ENCODE results near the gene ARSB. TPM values are rescaled to one million over a fixed set of nuclear protein-coding genes. Genes with fewer than 3 reads are reported as not detected.

Gene ARSB
- total RNA-seq, 1 experiment from 2014 or later, result 5.2 TPM

DNA sequence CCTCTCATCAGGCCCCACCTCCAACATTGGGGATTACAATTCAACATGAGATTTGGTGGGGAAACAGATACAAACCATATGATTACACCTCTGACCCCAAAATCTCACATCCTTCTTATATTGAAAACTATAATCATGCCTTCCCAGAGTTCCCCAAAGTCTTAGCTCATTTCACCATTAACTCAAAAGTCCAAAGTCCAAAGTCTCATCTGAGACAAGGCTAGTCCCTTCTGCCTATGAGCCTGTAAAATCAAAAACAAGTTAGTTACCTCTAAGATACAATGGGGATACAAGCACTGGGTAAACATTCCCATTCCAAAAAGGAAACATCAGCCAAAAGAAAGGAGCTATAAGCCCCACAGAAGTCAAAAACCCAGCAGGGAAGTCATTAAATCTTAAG is 26.8 kb upstream of the ARSB start:
- no peak for DNase-seq (ENCODE audit: unreplicated experiment)
- Mint-ChIP-seq H3K9me3 (ENCODE audit: unreplicated experiment) (peaks cover 7% of the 10 kb centered on the region), H3K27me3 (ENCODE audit: insufficient read depth, unreplicated experiment) (peaks cover 23% of the 10 kb centered on the region), H3K4me1 (ENCODE audit: insufficient read depth, unreplicated experiment) (no peaks in the 10 kb centered on the region), H3K27ac (ENCODE audit: low read depth, unreplicated experiment) (no peak overlapping the region), H3K36me3 (ENCODE audit: insufficient read depth, unreplicated experiment) (no peaks in the 10 kb centered on the region), H3K4me3 (ENCODE audit: unreplicated experiment) (no peak overlapping the region)
- TF ChIP-seq, protein P1, sequence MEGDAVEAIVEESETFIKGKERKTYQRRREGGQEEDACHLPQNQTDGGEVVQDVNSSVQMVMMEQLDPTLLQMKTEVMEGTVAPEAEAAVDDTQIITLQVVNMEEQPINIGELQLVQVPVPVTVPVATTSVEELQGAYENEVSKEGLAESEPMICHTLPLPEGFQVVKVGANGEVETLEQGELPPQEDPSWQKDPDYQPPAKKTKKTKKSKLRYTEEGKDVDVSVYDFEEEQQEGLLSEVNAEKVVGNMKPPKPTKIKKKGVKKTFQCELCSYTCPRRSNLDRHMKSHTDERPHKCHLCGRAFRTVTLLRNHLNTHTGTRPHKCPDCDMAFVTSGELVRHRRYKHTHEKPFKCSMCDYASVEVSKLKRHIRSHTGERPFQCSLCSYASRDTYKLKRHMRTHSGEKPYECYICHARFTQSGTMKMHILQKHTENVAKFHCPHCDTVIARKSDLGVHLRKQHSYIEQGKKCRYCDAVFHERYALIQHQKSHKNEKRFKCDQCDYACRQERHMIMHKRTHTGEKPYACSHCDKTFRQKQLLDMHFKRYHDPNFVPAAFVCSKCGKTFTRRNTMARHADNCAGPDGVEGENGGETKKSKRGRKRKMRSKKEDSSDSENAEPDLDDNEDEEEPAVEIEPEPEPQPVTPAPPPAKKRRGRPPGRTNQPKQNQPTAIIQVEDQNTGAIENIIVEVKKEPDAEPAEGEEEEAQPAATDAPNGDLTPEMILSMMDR (IDR thresholded peaks at IDR 0.05; ENCODE audit: unreplicated experiment), result no peak
- POLR2A ChIA-PET, result no interaction called here
- CTCF ChIA-PET, result interaction anchor here (0.6 to 2.3 kb wide), 5 partner anchors 9 to 856 kb away, joined by 3 to 6 read pairs (median 3); no protein-coding TSS in a partner anchor
- BruUV-seq (replicated peaks), result no TSS peak
- intact Hi-C loops (cut with micrococcal nuclease), result no loop called here

DNA sequence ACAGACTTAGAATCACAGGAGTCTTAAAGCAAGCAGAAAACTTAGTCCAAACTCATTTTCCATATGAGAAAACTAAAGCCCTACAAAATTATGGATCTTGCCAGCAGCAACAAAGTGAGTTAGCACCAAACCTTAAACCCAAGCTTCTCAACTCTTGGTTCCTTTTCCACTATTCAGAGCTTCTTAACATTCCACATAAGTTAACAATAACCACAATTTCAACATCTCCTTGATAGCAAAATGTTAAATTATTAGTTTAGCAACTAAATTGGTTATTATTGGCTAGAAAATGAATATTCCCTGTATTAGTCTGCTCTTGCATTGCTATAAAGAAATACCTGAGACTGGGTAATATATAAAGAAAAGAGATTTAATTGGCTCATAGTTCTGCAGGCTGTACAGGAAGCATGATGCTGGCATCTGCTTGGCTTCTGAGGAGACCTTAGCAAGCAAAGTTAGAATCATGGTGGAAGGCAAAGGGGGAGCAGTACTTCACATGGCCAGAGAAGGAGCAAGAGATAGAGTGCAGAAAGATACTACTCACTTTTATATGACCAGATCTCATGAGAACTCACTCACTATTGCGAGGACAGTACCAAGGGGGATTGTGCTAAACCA is 26.2 kb upstream of the ARSB start:
- Mint-ChIP-seq H3K27ac (ENCODE audit: low read depth, unreplicated experiment) (no peak overlapping the region), H3K36me3 (ENCODE audit: insufficient read depth, unreplicated experiment) (no peaks in the 10 kb centered on the region), H3K4me3 (ENCODE audit: unreplicated experiment) (no peak overlapping the region), H3K4me1 (ENCODE audit: insufficient read depth, unreplicated experiment) (no peaks in the 10 kb centered on the region), H3K27me3 (ENCODE audit: insufficient read depth, unreplicated experiment) (peaks cover 17% of the 10 kb centered on the region), H3K9me3 (ENCODE audit: unreplicated experiment) (peaks cover 7% of the 10 kb centered on the region)
- TF ChIP-seq, protein P1 (IDR thresholded peaks at IDR 0.05; ENCODE audit: unreplicated experiment), result no peak
- CTCF ChIA-PET, result interaction anchor here (0.5 to 2.3 kb wide), 5 partner anchors 9 to 122 kb away, joined by 3 to 7 read pairs (median 5); no protein-coding TSS in a partner anchor
- intact Hi-C loops (cut with micrococcal nuclease), result no loop called here
- POLR2A ChIA-PET, result interaction anchor here (1.1 kb wide), 1 partner anchor 26 kb away, joined by 3 read pairs; the partner anchor contains the start of gene ARSB
- no peak for DNase-seq (ENCODE audit: unreplicated experiment)
- BruUV-seq (replicated peaks), result no TSS peak

DNA sequence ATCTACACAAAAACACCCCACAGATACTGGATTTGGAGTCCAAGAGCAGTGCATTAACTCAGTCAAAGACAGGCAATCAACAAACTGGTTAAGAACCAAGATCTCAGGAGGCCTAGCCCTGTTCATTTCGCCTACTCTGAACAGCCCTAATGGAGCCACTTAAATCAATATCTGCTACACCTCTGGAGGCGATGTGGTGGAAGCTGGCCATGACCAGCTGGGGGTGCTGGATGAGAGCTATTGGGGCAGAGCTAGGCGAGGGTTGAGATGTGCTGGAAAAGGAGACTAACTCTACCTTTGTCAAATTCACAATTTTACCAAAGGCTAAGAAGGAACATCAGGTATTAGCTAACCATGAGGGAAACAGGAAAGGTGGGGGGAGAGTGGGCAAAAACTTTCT is 23.3 kb upstream of the ARSB start:
- no peak overlapping the region for H3K4me3 Mint-ChIP-seq (ENCODE audit: unreplicated experiment)
- TF ChIP-seq, protein P1 (IDR thresholded peaks at IDR 0.05; ENCODE audit: unreplicated experiment), result no peak
- intact Hi-C loops (cut with micrococcal nuclease), result no loop called here
- no peak overlapping the region for H3K27ac Mint-ChIP-seq (ENCODE audit: low read depth, unreplicated experiment)
- no peaks in the 10 kb centered on the region for H3K36me3 Mint-ChIP-seq (ENCODE audit: insufficient read depth, unreplicated experiment)
- BruUV-seq (replicated peaks), result no TSS peak
- H3K4me1 Mint-ChIP-seq (ENCODE audit: insufficient read depth, unreplicated experiment), result no peaks in the 10 kb centered on the region
- ChIA-PET CTCF (interaction anchor here (1.7 kb wide), 1 partner anchor 17 kb away, joined by 6 read pairs; no protein-coding TSS in a partner anchor), POLR2A (interaction anchor here (1.6 kb wide), 1 partner anchor 24 kb away, joined by 3 read pairs; no protein-coding TSS in a partner anchor)
- H3K9me3 Mint-ChIP-seq (ENCODE audit: unreplicated experiment), result peaks cover 7% of the 10 kb centered on the region
- peaks cover 5% of the 10 kb centered on the region for H3K27me3 Mint-ChIP-seq (ENCODE audit: insufficient read depth, unreplicated experiment)
- DNase-seq (ENCODE audit: unreplicated experiment), result no peak

DNA sequence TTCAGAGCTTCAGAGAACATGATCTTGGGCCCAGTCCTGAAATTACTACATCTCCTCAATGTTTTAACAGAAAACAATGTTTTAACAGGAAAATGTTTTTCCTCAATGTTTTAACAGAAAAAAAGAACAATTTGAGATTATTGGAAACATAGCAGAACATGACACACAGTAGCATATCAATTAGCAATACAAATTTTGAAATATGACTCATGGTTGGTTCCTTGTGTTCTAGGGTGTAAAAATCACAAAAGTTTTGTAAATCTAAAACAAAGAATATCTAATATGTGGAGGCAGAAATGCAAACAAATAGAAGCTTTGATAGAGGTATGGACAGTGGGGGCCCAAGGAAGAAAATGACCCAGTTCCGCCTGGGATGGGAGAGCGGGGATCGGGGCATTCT is 22.8 kb upstream of the ARSB start:
- CTCF ChIA-PET, result interaction anchor here (0.6 to 1.7 kb wide), 2 partner anchors 17 to 523 kb away, joined by 3 to 6 read pairs; no protein-coding TSS in a partner anchor

More for the DNA sequence above, 22.8 kb upstream of the ARSB start:
- no peak for DNase-seq (ENCODE audit: unreplicated experiment)
- BruUV-seq (replicated peaks), result no TSS peak
- H3K27me3 Mint-ChIP-seq (ENCODE audit: insufficient read depth, unreplicated experiment), result peaks cover 10% of the 10 kb centered on the region
- POLR2A ChIA-PET, result interaction anchor here (1.6 kb wide), 1 partner anchor 23 kb away, joined by 3 read pairs; no protein-coding TSS in a partner anchor
- no peak overlapping the region for H3K4me3 Mint-ChIP-seq (ENCODE audit: unreplicated experiment)
- no peaks in the 10 kb centered on the region for H3K4me1 Mint-ChIP-seq (ENCODE audit: insufficient read depth, unreplicated experiment)
- H3K36me3 Mint-ChIP-seq (ENCODE audit: insufficient read depth, unreplicated experiment), result no peaks in the 10 kb centered on the region
- H3K27ac Mint-ChIP-seq (ENCODE audit: low read depth, unreplicated experiment), result no peak overlapping the region
- TF ChIP-seq, protein P1 (IDR thresholded peaks at IDR 0.05; ENCODE audit: unreplicated experiment), result no peak
- intact Hi-C loops (cut with micrococcal nuclease), result no loop called here
- H3K9me3 Mint-ChIP-seq (ENCODE audit: unreplicated experiment), result peaks cover 3% of the 10 kb centered on the region
